Ovary (tissue), 3 donors: Measurements from ENCODE around the gene BMERB1.
"Not testable (repeated sequence)": the region's sequence is repeated elsewhere in the genome, so short reads cannot be mapped to it uniquely, and the experiment has no call there.

Experiments
- CTCF ChIP-seq, 3 donors: fragments of 450-650 bp in 2 of 3; fragments of 200-600 bp in 1 of 3; IDR thresholded peaks; one replicate each; pipeline versions ENCODE4 v1.5.1 to v1.8.0; 2016 to 2022; ENCODE audit warnings: antibody characterized with exemption in 3 of 3, mild to moderate bottlenecking in 1 of 3
- EP300 ChIP-seq: sonication (generic); formaldehyde crosslinking; IDR thresholded peaks from one replicate; pipeline ENCODE4 v1.6.1; 2017; ENCODE audit warnings: antibody characterized with exemption
- POLR2A ChIP-seq: fragments of 450-650 bp; IDR thresholded peaks from one replicate; pipeline ENCODE4 v1.6.1; 2017; ENCODE audit warnings: antibody characterized with exemption, mild to moderate bottlenecking, moderate library complexity
- donor health status: DM: no; HTN: no; CAD: no.

GRCh38 chr16:15570666-15571065 lies 136.3 kb downstream of the BMERB1 start:
- TF ChIP-seq POLR2A; CTCF (IDR thresholded peaks at IDR 0.05); EP300: not testable (repeated sequence)
